Cerebellar cortex (tissue), 1 donor: Measurements from ENCODE around the gene PRMT7.

ENCODE experiments used
- DNase-seq: peaks from one replicate; pipeline ENCODE4 v3.0.0-alpha.2; 2015; ENCODE audit warnings: low spot score

The PRMT7 gene

DNA sequence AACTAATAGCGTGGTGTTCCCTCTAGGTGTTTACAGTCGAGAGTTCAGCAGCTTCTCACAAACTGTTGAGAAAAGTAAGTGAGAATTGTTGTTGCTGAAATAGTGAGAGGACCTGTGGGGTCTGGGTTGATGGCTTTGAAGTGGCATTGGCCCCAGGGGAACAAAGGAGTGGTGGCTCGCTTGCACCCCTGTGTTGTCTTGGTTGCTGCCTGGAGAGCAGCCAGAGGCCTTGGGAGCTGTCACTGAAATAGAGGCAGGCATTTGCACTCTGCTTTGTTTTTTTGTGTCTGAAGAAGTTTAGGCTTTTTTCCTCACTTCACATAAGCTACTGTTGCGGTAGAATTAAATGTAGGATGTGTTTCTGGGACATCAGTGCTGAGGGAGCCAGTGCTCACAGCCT is 36.8 kb downstream of the PRMT7 start:
- DNase-seq, result no peak

DNA sequence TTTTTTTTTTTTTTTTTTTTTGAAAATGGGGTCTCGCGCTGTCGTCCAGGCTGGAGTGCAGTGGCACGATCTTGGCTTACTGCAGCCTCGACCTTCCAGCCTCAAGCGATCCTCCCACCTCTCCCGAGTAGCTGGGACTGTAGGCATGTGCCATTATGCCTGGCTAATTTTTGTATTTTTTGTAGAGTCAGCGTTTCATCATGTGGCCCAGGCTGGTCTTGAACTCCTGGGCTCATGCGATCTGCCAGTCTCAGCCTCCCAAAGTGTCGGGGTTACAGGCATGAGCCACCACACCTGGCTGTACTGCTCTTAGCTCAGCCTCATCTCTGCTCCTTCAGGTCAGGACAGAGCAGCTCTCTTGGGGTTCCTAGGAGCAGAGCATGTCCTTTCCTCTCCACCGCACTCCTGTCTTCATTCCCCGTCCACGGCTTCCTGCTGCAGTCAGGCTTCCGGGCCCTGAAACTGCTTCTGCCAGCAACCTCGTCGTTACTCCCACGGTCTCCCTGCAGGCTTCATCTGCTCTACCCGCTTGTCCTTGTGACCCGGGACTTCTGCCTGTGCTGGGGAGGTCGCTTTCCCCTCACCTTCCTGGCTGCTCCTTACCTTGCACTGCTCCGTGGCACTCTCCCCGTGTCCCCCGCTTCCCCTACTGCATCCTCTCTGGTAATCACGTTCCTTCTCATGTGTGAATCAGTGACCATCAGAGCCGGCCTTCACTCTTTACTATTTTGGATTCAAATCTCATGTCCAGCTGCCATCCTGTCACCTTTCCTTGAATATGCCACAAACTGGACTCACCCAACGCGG is 38.0 kb downstream of the PRMT7 start:
- no peak for DNase-seq

DNA sequence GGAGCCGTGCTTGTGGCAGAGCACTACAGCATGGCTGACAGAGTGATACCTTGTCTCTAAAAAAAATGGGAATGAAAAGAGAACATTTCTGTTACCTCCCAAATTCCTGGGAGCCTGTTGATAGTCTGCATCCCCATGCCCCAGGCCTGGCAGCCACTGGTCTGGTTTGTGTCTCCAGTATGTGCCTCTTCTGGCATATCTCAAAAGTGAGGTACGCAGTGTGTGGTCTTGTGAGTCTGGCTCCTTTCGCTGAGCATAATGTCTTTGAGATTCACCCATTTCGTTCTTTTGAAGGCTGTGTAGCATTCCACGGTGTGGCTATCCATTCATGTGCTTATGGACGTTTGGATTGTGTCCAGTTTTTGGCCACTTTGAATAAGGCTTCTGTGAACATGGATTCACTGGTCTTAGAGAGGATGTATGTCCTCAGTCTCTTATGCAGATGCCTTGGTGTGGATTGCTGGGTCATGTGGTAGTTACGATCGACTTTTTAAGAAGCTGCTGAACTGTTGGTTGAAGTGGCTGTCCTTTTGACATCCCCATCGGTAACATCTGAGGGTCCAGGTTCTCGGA is 39.1 kb downstream of the PRMT7 start:
- DNase-seq, result no peak

DNA sequence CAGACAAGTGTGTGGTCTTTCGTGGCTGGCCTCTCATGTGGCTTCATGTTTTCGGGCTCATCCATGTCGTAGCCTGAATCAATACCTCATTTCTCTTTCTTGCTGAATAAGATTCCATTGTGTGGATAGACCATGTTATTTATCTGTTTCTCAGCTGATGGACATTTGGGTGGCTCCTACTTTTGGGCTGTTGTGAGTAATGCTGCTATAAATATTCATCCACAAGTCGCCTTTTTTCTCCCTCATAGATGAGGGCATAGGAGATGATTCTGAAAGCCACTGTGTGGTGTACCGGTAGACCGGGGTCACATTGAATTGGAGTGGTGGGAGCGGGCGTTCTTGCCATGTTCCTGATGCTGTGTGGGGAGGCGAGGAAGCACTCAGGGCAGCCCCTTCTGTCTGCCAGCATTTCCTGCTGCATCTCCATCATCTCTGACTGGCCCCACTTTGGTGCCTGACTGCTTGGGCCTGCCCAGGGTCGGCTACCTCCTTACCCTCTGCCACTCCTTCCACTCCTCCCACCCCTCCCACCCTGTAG is 40.1 kb downstream of the PRMT7 start:
- DNase-seq, result no peak

DNA sequence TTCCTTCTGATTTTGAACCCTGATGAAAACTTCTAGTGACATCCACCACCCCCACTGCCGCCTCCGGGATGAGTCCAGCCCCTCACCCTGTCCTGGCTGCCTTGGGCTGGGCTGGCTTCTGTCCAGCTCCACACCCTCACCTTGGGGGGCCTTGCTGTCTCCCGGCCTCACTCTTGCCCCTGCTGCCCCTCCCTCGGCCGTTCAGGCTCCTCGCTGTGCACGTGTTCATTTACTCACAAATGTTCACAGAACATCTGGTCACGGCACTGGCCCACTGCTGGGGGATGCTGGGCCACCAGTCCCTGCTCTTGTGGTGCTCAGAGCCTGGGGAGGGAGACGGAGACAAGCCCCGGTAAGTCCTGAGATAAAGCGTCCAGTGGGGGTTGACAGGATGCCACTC is 40.6 kb downstream of the PRMT7 start:
- DNase-seq, result no peak

DNA sequence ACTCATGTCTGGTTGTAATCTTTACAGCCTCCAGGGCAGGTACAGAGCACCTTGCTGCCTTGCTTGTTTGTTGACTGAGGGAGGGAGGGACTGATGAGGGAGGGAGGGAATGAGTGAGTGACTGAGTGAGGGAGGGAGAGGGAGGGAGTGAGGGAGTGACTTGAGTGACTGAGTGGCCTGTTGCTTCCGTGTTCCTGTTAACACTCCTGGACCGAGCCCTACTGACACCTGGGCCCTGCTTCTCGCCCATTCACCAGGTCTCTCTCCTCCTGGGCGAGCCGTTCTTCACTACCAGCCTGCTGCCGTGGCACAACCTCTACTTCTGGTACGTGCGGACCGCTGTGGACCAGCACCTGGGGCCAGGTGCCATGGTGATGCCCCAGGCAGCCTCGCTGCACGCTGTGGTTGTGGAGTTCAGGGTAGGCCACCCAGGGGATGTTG is 41.2 kb downstream of the PRMT7 start:
- no peak for DNase-seq

DNA sequence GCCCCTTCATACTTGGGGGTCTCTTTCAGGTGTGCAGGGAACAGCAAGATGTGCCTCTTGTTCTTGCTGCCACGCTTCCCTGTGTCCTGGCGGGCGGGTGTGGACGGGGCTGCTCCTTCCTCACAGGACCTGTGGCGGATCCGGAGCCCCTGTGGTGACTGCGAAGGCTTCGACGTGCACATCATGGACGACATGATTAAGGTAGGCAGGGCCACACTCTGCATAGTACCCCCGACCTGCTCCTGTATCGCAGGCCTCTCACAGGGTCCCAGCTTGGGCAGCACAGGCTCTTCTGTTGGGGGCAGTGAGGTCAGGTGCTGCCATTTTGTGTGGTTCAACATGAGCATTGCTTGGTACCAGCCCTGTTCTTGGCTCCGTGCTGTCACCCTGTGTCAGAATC is 42.5 kb downstream of the PRMT7 start:
- no peak for DNase-seq

DNA sequence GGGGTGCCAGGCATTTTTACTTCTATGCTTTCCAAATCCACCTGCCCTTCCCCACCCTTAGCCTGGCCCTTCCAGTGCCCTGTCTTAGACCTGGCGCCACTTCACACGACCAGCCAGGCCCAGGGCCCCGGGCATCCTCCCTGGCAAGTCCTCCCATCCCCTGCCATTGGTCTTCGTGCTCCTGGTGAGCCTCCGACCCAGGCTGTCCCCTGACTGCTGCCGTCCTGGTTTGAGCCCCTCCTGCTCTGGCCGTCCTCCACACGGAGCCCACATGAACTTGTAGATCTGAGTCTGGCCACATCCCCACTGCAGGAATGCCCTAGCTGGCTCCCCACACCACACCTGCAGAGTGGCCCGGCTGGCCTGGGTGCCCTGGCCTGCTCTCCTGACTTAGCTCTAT is 44.0 kb downstream of the PRMT7 start:
- no peak for DNase-seq

DNA sequence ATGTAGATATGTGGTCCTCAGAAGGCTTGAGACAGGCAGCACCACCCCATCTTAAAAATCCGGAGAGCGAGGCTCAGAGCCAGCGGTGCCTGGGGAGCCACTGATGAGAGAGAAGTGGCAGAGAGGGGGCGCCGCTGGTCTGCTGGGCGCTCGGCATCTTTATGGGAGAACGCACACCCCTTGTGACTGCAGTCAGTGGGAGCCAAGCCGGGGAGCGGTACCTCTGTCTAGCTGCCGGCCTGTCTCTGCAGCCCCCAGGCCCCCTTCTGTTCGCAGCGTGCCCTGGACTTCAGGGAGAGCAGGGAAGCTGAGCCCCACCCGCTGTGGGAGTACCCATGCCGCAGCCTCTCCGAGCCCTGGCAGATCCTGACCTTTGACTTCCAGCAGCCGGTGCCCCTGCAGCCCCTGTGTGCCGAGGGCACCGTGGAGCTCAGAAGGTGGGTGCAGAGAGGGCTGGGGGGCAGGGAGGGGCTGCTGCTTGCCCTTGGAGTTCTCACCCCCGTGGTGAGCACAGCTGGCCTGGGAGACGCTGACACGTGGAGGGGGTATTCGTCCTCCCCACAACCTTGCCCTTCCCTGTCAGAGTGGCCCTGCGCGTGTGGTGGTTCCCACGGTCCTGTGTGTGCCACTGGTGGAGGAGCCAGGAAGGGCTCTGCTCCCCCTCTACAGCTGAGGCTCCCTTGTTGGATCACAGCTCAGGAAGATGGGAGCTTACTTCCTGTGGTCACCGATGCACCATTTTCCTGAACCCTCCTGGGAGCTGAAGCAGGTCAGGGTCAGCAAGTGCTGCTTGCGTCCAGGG is 44.8 kb downstream of the PRMT7 start:
- DNase-seq, result no peak

DNA sequence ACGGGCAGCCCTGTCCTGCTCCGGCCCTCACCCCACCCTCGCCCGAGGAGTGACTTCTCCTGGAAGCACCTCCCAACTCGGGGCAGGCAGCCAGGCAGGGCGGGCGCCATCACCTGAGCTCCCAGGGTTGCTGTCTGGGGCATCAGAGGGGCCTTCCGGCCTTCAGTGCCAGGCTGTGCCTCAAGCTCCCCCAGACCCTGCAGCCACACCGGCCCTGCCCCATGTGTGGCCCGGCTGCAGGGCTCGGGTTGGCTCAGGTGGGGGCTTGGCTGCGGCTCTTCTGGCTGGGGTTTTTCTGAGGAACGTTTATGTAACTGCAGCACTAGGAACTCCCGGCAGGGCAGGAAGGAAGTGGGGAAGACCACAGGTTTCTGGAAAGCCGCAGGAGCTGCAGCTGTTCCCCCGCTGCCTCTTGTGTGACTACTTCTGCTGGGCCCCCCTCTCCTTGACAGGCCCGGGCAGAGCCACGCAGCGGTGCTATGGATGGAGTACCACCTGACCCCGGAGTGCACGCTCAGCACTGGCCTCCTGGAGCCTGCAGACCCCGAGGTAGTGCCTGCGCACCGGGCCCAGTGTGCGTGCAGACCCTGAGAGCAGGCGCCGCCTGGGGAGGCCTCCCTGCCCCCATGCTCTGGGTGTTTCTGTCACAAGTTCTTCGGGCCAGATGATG is 45.6 kb downstream of the PRMT7 start:
- no peak for DNase-seq

DNA sequence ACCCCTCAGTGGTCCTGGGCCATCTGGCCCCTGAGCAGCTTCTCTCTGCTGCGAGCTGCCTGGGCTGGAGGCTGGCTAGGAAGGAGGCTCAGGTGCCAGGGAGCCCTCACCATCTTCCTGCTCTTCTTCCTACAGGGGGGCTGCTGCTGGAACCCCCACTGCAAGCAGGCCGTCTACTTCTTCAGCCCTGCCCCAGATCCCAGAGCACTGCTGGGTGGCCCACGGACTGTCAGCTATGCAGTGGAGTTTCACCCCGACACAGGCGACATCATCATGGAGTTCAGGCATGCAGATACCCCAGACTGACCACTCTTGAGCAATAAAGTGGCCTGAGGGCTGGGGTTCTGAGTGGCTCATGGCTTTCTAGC is 46.1 kb downstream of the PRMT7 start:
- DNase-seq, result no peak

DNA sequence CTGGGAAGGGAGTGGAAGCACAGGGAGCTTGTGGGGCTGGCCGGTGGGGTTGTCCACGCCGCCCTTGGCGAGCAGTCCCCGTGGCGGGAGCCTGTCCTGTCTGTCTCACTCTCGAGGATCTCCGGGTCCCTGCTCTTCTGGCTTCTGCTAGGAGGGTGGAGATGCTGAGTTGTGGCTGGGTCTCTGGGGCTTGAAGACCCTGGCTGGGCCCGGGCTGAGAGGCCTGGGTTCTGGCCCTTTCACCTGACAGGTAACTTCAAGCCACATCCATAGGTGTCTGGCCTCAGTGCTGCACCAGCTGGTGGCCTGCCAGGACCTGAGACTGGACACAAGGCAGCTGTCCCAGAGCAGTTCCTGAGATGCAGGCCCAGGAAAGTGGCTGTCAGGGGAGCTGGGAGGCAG is 46.7 kb downstream of the PRMT7 start:
- no peak for DNase-seq

DNA sequence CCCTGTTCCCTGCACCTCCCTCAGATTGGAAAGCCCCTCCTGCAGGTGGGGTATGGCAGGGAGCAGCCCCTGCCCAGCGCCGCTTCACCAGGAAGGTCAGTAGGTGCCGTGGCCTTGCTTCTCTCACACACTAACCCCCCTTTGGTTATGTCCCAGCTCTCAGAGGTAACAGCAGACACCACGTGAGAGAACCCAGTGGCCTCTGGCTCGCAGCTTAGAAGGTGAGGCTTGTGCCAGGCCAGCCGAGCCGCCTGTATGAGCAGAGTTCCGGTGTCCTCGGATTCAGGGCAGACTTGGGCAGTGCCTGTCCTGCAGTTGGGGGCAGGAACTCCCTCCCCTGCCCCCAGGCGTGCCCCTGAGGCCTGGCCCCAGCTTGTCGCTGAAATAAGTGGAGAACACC is 47.1 kb downstream of the PRMT7 start:
- DNase-seq, result no peak

DNA sequence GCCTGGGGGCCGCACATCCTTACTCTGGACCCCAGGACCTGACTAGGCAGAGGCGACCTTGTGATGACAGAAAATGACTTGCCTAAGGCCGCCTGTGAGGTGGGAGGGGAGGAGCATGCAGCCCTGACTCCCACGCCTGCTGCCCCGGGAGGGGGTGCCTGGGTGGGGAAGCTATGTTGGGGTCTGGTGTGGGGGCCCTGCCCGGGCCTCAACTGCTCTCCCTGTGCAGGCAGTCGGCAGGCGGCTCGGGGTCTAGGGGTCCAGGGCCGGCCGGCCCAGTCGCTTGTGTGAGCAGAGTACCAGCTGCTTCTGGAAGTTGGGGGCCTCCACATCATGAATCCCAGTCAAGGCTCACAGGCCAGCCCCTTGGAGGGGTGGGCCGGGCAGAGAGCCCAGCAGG is 48.1 kb downstream of the PRMT7 start:
- DNase-seq, result no peak

DNA sequence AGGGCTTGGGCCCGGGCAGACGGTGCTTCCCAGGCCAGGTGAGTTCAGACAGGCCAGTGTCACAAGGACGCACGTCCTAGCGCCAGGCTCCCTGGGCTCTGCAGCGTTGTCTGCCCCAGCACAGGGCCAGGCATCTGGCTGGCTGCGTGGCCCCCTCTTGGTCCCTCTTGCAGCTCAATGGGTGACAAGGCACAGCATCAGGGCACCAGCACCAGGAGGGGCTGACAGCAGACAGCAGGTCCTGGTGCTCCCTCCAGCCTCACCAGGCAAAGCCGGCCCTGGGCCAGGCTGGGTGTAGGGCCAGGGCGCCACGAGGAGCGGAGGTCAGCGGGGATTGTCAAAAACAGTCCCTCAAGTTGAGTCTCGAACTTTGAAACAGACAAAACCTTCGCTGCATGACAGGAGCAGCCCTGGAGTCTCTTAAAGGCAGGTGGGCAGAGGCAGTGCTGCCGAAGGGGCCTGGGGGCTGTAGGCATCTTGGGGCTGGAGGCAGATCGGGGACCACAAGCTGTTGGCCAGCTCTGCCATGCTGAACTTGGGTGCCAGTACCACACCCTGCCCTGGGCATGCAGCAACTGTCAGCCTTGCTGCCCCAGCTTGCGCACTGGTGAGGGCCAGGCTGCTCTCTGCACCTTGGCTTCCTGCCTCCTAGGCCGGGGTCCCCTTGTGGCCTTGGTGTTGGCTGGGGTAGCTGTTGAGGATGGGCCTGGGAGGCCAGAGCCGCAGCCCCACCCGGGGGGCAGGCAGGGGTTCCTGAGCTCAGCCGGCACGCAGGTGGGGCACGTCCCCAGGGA is 48.8 kb downstream of the PRMT7 start:
- DNase-seq, result no peak

DNA sequence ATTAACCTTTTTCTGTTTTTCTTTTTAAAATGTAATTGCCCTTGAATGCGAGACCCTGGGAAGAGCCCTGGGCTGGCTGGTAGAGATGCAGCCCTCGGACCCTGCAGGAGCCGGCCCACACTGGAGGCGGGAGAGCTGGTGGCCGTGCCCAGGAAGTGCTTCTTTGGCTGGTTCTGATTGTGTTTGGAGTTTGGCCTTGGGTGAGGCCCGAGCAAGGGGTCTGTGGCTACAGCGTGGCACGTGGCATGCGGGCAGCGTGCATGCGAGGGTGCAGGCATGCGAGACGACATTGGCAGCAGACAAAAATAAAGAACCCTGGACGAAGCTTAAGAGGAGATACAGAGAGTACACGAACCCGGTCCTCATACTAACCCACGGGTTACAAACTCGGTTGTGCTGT is 49.7 kb downstream of the PRMT7 start:
- DNase-seq, result no peak

DNA sequence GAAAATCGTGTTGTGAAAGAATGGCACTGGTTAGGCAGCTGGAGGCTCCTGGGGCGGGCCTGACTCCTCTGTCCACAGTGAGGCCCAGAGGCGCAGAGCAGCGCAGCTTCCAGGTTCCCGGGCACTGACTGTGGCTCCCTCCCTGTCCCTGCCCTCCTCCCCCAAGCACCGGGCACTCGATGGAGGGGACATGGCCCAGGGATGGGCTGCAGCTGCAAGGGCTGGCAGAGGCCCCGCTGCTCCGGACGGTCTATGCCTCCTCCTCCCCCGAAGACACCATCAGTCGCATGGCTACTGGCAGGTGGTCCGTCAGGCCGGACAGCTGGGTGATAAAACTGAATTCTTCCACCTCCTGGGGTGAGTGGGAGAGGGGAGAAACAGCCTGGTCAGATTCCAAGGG is 50.1 kb downstream of the PRMT7 start:
- no peak for DNase-seq

DNA sequence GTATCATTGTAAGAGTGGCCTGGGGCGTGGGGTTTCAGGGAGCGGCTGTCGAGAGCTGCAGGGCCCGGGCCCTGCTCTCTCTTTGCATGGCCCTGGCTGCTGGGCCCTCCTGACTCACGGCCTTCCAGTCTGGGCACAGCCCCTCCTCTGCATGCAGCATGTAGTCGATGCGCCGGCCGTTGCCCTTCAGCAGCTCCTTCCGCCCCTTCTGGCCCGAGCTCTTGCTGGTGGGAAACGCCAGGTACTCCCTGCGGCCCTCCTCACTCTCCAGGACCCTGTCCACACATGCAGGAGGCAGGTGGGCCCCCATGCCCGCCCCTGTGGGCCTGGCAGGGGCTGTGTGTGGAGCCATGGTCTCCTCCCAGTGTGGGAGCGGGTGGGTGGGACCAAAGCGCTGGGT is 50.7 kb downstream of the PRMT7 start:
- DNase-seq, result no peak

DNA sequence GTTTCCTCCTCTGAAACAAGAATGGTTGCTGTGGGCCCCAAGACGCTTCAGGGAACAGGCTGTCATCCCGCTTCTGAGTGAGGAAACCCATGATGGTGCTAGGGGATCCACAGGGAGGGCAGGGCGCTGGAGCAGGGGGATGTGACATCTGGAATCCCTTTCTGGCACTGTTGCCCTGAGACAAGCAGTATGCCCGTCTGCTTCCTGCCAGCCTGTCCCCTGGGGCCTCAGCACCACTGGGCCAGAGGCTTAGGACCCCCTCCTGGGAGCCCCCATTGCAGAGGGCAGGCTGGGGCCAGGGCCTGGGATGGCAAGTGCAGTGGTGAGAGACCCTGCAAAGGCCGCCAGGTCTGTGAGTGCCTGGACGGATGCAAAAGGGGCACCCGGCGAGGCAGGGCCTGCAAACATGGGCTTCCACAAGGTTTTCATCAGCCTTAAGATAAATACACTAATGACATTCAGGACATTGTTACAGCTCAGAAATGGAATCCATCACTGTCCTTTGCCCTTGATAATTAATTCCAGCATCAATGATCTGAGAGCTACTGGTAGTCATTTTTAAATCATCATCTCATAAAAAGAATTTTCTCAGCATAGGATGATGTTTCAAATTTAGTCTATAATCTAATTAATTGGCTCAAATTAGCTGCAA is 51.6 kb downstream of the PRMT7 start:
- no peak for DNase-seq

DNA sequence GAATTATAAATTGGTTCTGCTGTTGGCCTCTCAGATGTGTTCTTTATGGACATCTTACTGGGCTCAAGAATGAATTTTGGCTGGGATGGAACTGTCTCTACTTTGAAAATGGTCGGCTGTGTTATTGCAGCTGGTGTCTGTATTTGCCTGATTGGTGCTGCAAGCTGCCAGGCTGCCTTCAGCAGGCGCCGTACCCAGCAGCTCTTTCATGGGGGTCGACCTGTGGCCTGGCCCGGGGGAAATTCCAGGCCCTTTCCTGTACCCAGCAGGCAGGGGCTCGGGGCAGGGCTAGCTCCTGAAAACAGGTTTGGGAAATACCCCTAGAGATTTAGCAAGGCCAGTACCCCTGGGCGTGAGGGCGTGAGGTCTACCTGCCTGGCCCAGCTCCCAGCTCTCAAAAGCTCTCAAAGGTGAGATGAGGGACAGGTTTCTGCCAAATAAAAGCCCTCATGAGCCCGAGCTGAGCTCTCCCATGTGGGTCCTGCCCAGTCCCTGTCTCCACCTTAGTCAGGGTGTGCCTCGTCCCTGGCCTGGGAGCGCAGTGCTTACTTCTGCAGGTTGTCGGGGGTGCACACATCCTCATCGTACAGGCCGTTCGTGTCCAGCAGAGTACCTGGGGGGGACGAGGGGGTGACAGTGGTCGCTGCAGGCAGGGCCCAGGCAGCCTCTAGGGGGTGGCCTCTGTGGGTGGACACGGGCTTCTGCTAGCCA is 52.3 kb downstream of the PRMT7 start:
- no peak for DNase-seq
